GM23338 (cell line): ENCODE data around the gene IGF2BP2. TPM values are rescaled to one million over a fixed set of nuclear protein-coding genes. Genes with fewer than 3 reads are reported as not detected.

Experiments
- ATAC-seq: fragments of 200-7000 bp; cut with Tn5 transposase; 3 replicates; pipeline ENCODE4 v1.9.1; 2020
- DNase-seq: peaks from one replicate; pipeline ENCODE4 v3.0.0-alpha.2; 2015; ENCODE audit warnings: low spot score
- H2AFZ ChIP-seq: fragments of 200-600 bp; sonication (generic); 2 replicates; pipeline ENCODE4 v1.8.0; 2016; ENCODE audit warnings: antibody characterized with exemption, mild to moderate bottlenecking, moderate library complexity
- H3F3A ChIP-seq: fragments of 200-600 bp; sonication (generic); replicated peaks from 2 replicates; pipeline ENCODE4 v1.8.0; 2017; ENCODE audit warnings: antibody characterized with exemption, mixed run types, low read depth
- H3K27ac ChIP-seq: fragments of 200-600 bp; sonication (generic); 2 replicates; pipeline ENCODE4 v1.6.1; 2016; ENCODE audit warnings: low read depth
- H3K27me3 ChIP-seq: fragments of 200-600 bp; sonication (generic); 2 replicates; pipeline ENCODE4 v1.8.0; 2016; ENCODE audit warnings: mild to moderate bottlenecking, mixed run types, moderate library complexity; ENCODE audit not compliant: insufficient read depth
- H3K36me3 ChIP-seq: fragments of 200-600 bp; sonication (generic); 2 replicates; pipeline ENCODE4 v1.8.0; 2016; ENCODE audit warnings: mild to moderate bottlenecking; ENCODE audit not compliant: insufficient read depth
- H3K4me1 ChIP-seq: fragments of 200-600 bp; sonication (generic); 2 replicates; pipeline ENCODE4 v1.8.0; 2016; ENCODE audit warnings: mild to moderate bottlenecking, moderate library complexity; ENCODE audit not compliant: insufficient read depth
- H3K4me2 ChIP-seq: fragments of 200-600 bp; sonication (generic); 2 replicates; pipeline ENCODE4 v1.7.1; 2017; ENCODE audit warnings: mixed run types
- H3K4me3 ChIP-seq: fragments of 200-600 bp; sonication (generic); 2 replicates; pipeline ENCODE4 v1.6.1; 2016; ENCODE audit warnings: mixed run types
- H3K79me2 ChIP-seq: fragments of 200-600 bp; sonication (generic); replicated peaks from 2 replicates; pipeline ENCODE4 v1.8.0; 2017; ENCODE audit warnings: mild to moderate bottlenecking; ENCODE audit not compliant: insufficient read depth
- H3K9me2 ChIP-seq: fragments of 200-600 bp; sonication (generic); 2 replicates; pipeline ENCODE4 v1.8.0; 2017; ENCODE audit not compliant: insufficient read depth
- H4K20me1 ChIP-seq: fragments of 200-600 bp; sonication (generic); replicated peaks from 2 replicates; pipeline ENCODE4 v1.8.0; 2017; ENCODE audit warnings: mild to moderate bottlenecking; ENCODE audit not compliant: insufficient read depth
- H3K27ac Mint-ChIP-seq: 2 replicates; pipeline ENCODE4 v1.8.0; 2020; ENCODE audit warnings: inconsistent platforms, mild to moderate bottlenecking, moderate library complexity, mixed read lengths
- H3K27me3 Mint-ChIP-seq: 3 replicates; pipeline ENCODE4 v1.8.0; 2022; ENCODE audit warnings: low read depth, mild to moderate bottlenecking, moderate library complexity, mixed read lengths, inconsistent platforms; ENCODE audit not compliant: insufficient read depth, poor library complexity
- H3K36me3 Mint-ChIP-seq: 3 replicates; pipeline ENCODE4 v1.8.0; 2021; ENCODE audit warnings: low read depth, mild to moderate bottlenecking, inconsistent platforms, moderate library complexity, mixed read lengths
- H3K4me1 Mint-ChIP-seq: 3 replicates; pipeline ENCODE4 v1.8.0; 2020; ENCODE audit warnings: mild to moderate bottlenecking, inconsistent platforms, mixed read lengths
- H3K4me3 Mint-ChIP-seq: 3 replicates; pipeline ENCODE4 v1.8.0; 2021; ENCODE audit warnings: moderate library complexity, mild to moderate bottlenecking, inconsistent platforms, mixed read lengths
- H3K9me3 Mint-ChIP-seq: 3 replicates; pipeline ENCODE4 v1.8.0; 2020; ENCODE audit warnings: moderate library complexity, mild to moderate bottlenecking, inconsistent platforms, mixed read lengths
- CREB1 ChIP-seq: fragments of 250-450 bp; sonication (Bioruptor Pico); IDR thresholded peaks from 2 replicates; pipeline ENCODE4 v1.5.0; 2020; ENCODE audit warnings: low read depth, mild to moderate bottlenecking, moderate library complexity
- CTCF ChIP-seq, 2 experiments: fragments of 200-600 bp in 1 of 2; sonication (generic) in 1 of 2; conservative IDR thresholded peaks; 2 replicates each; pipeline versions ENCODE4 v1.5.1 to v1.6.1; 2016 to 2017; ENCODE audit warnings: antibody characterized with exemption in 2 of 2, low read depth in 2 of 2, mild to moderate bottlenecking in 2 of 2, moderate library complexity in 1 of 2
- ETS1 ChIP-seq: IDR thresholded peaks from 2 replicates; pipeline ENCODE4 v1.6.1; 2016; ENCODE audit warnings: antibody characterized with exemption
- EZH2 ChIP-seq: fragments of 200-600 bp; sonication (generic); IDR thresholded peaks from one replicate; pipeline ENCODE4 v1.8.0; 2017; ENCODE audit warnings: antibody characterized with exemption, mild to moderate bottlenecking, low read depth; ENCODE audit not compliant: unreplicated experiment
- EZH2phosphoT487 ChIP-seq: fragments of 200-600 bp; sonication (generic); IDR thresholded peaks from one replicate; pipeline ENCODE4 v1.8.1; 2018; ENCODE audit warnings: antibody characterized with exemption; ENCODE audit not compliant: unreplicated experiment
- JUNB ChIP-seq: IDR thresholded peaks from one replicate; pipeline ENCODE4 v1.6.1; 2016; ENCODE audit warnings: antibody characterized with exemption; ENCODE audit not compliant: unreplicated experiment
- NANOG ChIP-seq: IDR thresholded peaks from 2 replicates; pipeline ENCODE4 v1.6.1; 2016; ENCODE audit warnings: antibody characterized with exemption, borderline replicate concordance
- POLR2AphosphoS5 ChIP-seq: IDR thresholded peaks from 2 replicates; pipeline ENCODE4 v1.6.1; 2016; ENCODE audit warnings: antibody characterized with exemption, low read depth
- REST ChIP-seq: IDR thresholded peaks from one replicate; pipeline ENCODE4 v1.6.1; 2018; ENCODE audit warnings: antibody characterized with exemption; ENCODE audit not compliant: unreplicated experiment
- STAT1 ChIP-seq: IDR thresholded peaks from one replicate; pipeline ENCODE4 v1.6.1; 2016; ENCODE audit warnings: antibody characterized with exemption; ENCODE audit not compliant: unreplicated experiment
- ZNF114 ChIP-seq: fragments of 250-450 bp; sonication (Bioruptor Pico); IDR thresholded peaks from 2 replicates; pipeline ENCODE4 v1.5.0; 2020; ENCODE audit warnings: mild to moderate bottlenecking, moderate library complexity
- ZNF331 ChIP-seq: fragments of 250-450 bp; sonication (Bioruptor Pico); IDR thresholded peaks from 2 replicates; pipeline ENCODE4 v1.5.0; 2020; ENCODE audit warnings: low read depth, mild to moderate bottlenecking, moderate library complexity
- ZNF462 ChIP-seq: fragments of 250-450 bp; sonication (Bioruptor Pico); IDR thresholded peaks from 2 replicates; pipeline ENCODE4 v1.5.0; 2020; ENCODE audit warnings: mild to moderate bottlenecking, moderate library complexity
- polyA plus RNA-seq: library from polyadenylated mRNA; unstranded; fragments of >200 nt; fragmentation: Nextera tagmentation; extraction: Ambion mirVana; gene quantifications from 2 replicates; pipeline ENCODE4 v1.2.1, GENCODE V29; 2016
- total RNA-seq: library from RNA; depleted of rRNA; stranded (reverse); fragments of >200 nt; shearing (Covaris generic); gene quantifications from 2 replicates; pipeline ENCODE4 v1.2.3, GENCODE V29; 2014

The IGF2BP2 gene
- total and polyA plus RNA-seq, 2 experiments from 2014 or later = 82.9 to 84.5 TPM

- no peaks in the 10 kb centered on the region for H3K9me3 Mint-ChIP-seq
- Histone ChIP-seq H3K9me2 (no peaks in the 10 kb centered on the region), H2AFZ (no peak overlapping the region), H3K4me1 (no peaks in the 10 kb centered on the region), H3K4me2 (no peak overlapping the region), H4K20me1 (peaks cover 9% of the 10 kb centered on the region; the same call in 1 of the 2 replicates), H3K36me3 (peaks cover 43% of the 10 kb centered on the region), H3F3A (peaks cover 12% of the 10 kb centered on the region; the same call in 1 of the 2 replicates), H3K27me3 (no peaks in the 10 kb centered on the region), H3K4me3 (no peak overlapping the region), H3K27ac (no peak overlapping the region; the same call in 1 of the 2 replicates), H3K79me2 (no peaks in the 10 kb centered on the region)
- no peak overlapping the region for H3K4me3 Mint-ChIP-seq
- TF ChIP-seq ETS1 (no peak), CREB1 (CRISPR knock-in tag) (no peak), NANOG (no peak), JUNB (no peak), POLR2AphosphoS5 (no peak), EZH2phosphoT487 (no peak), ZNF462 (no peak), CTCF (conservative IDR thresholded peaks at IDR 0.05; ENCODE audit: low read depth in 2 of 2) (no peak), EZH2 (no peak), STAT1 (no peak), ZNF331 (CRISPR knock-in tag) (no peak), ZNF114 (no peak), REST (no peak)
- H3K27ac Mint-ChIP-seq = no peak overlapping the region
- H3K4me1 Mint-ChIP-seq = no peaks in the 10 kb centered on the region
- DNase-seq (no peak), ATAC-seq (no peak)
- peaks cover 62% of the 10 kb centered on the region for H3K36me3 Mint-ChIP-seq
- no peaks in the 10 kb centered on the region for H3K27me3 Mint-ChIP-seq
Measured at GRCh38 chr3:185630182-185630622, 194.6 kb downstream of the IGF2BP2 start.
